GM23338 (cell line): ENCODE data around the gene PHLDB1. TPM values are rescaled to one million over a fixed set of nuclear protein-coding genes. Genes with fewer than 3 reads are reported as not detected.
"Not testable (repeated sequence)": the region's sequence is repeated elsewhere in the genome, so short reads cannot be mapped to it uniquely, and the experiment has no call there.

Experiments used
- ATAC-seq: fragments of 200-7000 bp; cut with Tn5 transposase; 3 replicates; pipeline ENCODE4 v1.9.1; 2020
- DNase-seq: peaks from one replicate; pipeline ENCODE4 v3.0.0-alpha.2; 2015; ENCODE audit warnings: low spot score
- H2AFZ ChIP-seq: fragments of 200-600 bp; sonication (generic); 2 replicates; pipeline ENCODE4 v1.8.0; 2016; ENCODE audit warnings: antibody characterized with exemption, mild to moderate bottlenecking, moderate library complexity
- H3F3A ChIP-seq: fragments of 200-600 bp; sonication (generic); replicated peaks from 2 replicates; pipeline ENCODE4 v1.8.0; 2017; ENCODE audit warnings: antibody characterized with exemption, mixed run types, low read depth
- H3K27ac ChIP-seq: fragments of 200-600 bp; sonication (generic); 2 replicates; pipeline ENCODE4 v1.6.1; 2016; ENCODE audit warnings: low read depth
- H3K27me3 ChIP-seq: fragments of 200-600 bp; sonication (generic); 2 replicates; pipeline ENCODE4 v1.8.0; 2016; ENCODE audit warnings: mild to moderate bottlenecking, mixed run types, moderate library complexity; ENCODE audit not compliant: insufficient read depth
- H3K36me3 ChIP-seq: fragments of 200-600 bp; sonication (generic); 2 replicates; pipeline ENCODE4 v1.8.0; 2016; ENCODE audit warnings: mild to moderate bottlenecking; ENCODE audit not compliant: insufficient read depth
- H3K4me1 ChIP-seq: fragments of 200-600 bp; sonication (generic); 2 replicates; pipeline ENCODE4 v1.8.0; 2016; ENCODE audit warnings: mild to moderate bottlenecking, moderate library complexity; ENCODE audit not compliant: insufficient read depth
- H3K4me2 ChIP-seq: fragments of 200-600 bp; sonication (generic); 2 replicates; pipeline ENCODE4 v1.7.1; 2017; ENCODE audit warnings: mixed run types
- H3K4me3 ChIP-seq: fragments of 200-600 bp; sonication (generic); 2 replicates; pipeline ENCODE4 v1.6.1; 2016; ENCODE audit warnings: mixed run types
- H3K79me2 ChIP-seq: fragments of 200-600 bp; sonication (generic); replicated peaks from 2 replicates; pipeline ENCODE4 v1.8.0; 2017; ENCODE audit warnings: mild to moderate bottlenecking; ENCODE audit not compliant: insufficient read depth
- H3K9me2 ChIP-seq: fragments of 200-600 bp; sonication (generic); 2 replicates; pipeline ENCODE4 v1.8.0; 2017; ENCODE audit not compliant: insufficient read depth
- H4K20me1 ChIP-seq: fragments of 200-600 bp; sonication (generic); replicated peaks from 2 replicates; pipeline ENCODE4 v1.8.0; 2017; ENCODE audit warnings: mild to moderate bottlenecking; ENCODE audit not compliant: insufficient read depth
- H3K27ac Mint-ChIP-seq: 2 replicates; pipeline ENCODE4 v1.8.0; 2020; ENCODE audit warnings: inconsistent platforms, mild to moderate bottlenecking, moderate library complexity, mixed read lengths
- H3K27me3 Mint-ChIP-seq: 3 replicates; pipeline ENCODE4 v1.8.0; 2022; ENCODE audit warnings: low read depth, mild to moderate bottlenecking, moderate library complexity, mixed read lengths, inconsistent platforms; ENCODE audit not compliant: insufficient read depth, poor library complexity
- H3K36me3 Mint-ChIP-seq: 3 replicates; pipeline ENCODE4 v1.8.0; 2021; ENCODE audit warnings: low read depth, mild to moderate bottlenecking, inconsistent platforms, moderate library complexity, mixed read lengths
- H3K4me1 Mint-ChIP-seq: 3 replicates; pipeline ENCODE4 v1.8.0; 2020; ENCODE audit warnings: mild to moderate bottlenecking, inconsistent platforms, mixed read lengths
- H3K4me3 Mint-ChIP-seq: 3 replicates; pipeline ENCODE4 v1.8.0; 2021; ENCODE audit warnings: moderate library complexity, mild to moderate bottlenecking, inconsistent platforms, mixed read lengths
- H3K9me3 Mint-ChIP-seq: 3 replicates; pipeline ENCODE4 v1.8.0; 2020; ENCODE audit warnings: moderate library complexity, mild to moderate bottlenecking, inconsistent platforms, mixed read lengths
- CTCF ChIP-seq, 2 experiments: fragments of 200-600 bp in 1 of 2; sonication (generic) in 1 of 2; conservative IDR thresholded peaks; 2 replicates each; pipeline versions ENCODE4 v1.5.1 to v1.6.1; 2016 to 2017; ENCODE audit warnings: antibody characterized with exemption in 2 of 2, low read depth in 2 of 2, mild to moderate bottlenecking in 2 of 2, moderate library complexity in 1 of 2
- POLR2AphosphoS5 ChIP-seq: IDR thresholded peaks from 2 replicates; pipeline ENCODE4 v1.6.1; 2016; ENCODE audit warnings: antibody characterized with exemption, low read depth
- STAT1 ChIP-seq: IDR thresholded peaks from one replicate; pipeline ENCODE4 v1.6.1; 2016; ENCODE audit warnings: antibody characterized with exemption; ENCODE audit not compliant: unreplicated experiment
- ZNF114 ChIP-seq: fragments of 250-450 bp; sonication (Bioruptor Pico); IDR thresholded peaks from 2 replicates; pipeline ENCODE4 v1.5.0; 2020; ENCODE audit warnings: mild to moderate bottlenecking, moderate library complexity
- ZNF331 ChIP-seq: fragments of 250-450 bp; sonication (Bioruptor Pico); IDR thresholded peaks from 2 replicates; pipeline ENCODE4 v1.5.0; 2020; ENCODE audit warnings: low read depth, mild to moderate bottlenecking, moderate library complexity
- ZNF462 ChIP-seq: fragments of 250-450 bp; sonication (Bioruptor Pico); IDR thresholded peaks from 2 replicates; pipeline ENCODE4 v1.5.0; 2020; ENCODE audit warnings: mild to moderate bottlenecking, moderate library complexity
- polyA plus RNA-seq: library from polyadenylated mRNA; unstranded; fragments of >200 nt; fragmentation: Nextera tagmentation; extraction: Ambion mirVana; gene quantifications from 2 replicates; pipeline ENCODE4 v1.2.1, GENCODE V29; 2016
- total RNA-seq: library from RNA; depleted of rRNA; stranded (reverse); fragments of >200 nt; shearing (Covaris generic); gene quantifications from 2 replicates; pipeline ENCODE4 v1.2.3, GENCODE V29; 2014

The PHLDB1 gene
- total and polyA plus RNA-seq, 2 experiments from 2014 or later = 46.0 to 85.2 TPM

GRCh38 chr11:118592616-118593367, 14.6 kb upstream of the PHLDB1 start:
- Mint-ChIP-seq H3K27ac (no peak overlapping the region), H3K27me3 (no peaks in the 10 kb centered on the region), H3K9me3 (no peaks in the 10 kb centered on the region), H3K4me1 (no peaks in the 10 kb centered on the region), H3K4me3 (no peak overlapping the region), H3K36me3 (peaks cover 76% of the 10 kb centered on the region)
- Histone ChIP-seq H3K27ac (no peak overlapping the region), H4K20me1 (peaks cover 25% of the 10 kb centered on the region), H3K36me3 (peaks cover 69% of the 10 kb centered on the region), H3K4me3 (no peak overlapping the region), H3K27me3 (no peaks in the 10 kb centered on the region), H2AFZ (no peak overlapping the region), H3K9me2 (no peaks in the 10 kb centered on the region), H3K4me1 (no peaks in the 10 kb centered on the region), H3K79me2 (no peaks in the 10 kb centered on the region), H3K4me2 (no peak overlapping the region), H3F3A (0 out of 2 replicates have a peak, but pooled peaks cover 5% of the 10 kb centered on the region)
- no peak for ATAC-seq
- TF ChIP-seq STAT1 = no peak
- no peak for TF ChIP-seq ZNF462
- no peak for TF ChIP-seq POLR2AphosphoS5
- TF ChIP-seq ZNF331 (CRISPR knock-in tag) = no peak
- no peak for TF ChIP-seq ZNF114 (CRISPR knock-in tag)
- no peak for DNase-seq

- H3K4me3 Mint-ChIP-seq, H3K4me1 Mint-ChIP-seq, H3K27me3 ChIP-seq, H3K27ac ChIP-seq, H3K27me3 Mint-ChIP-seq, H3K79me2 ChIP-seq, H3K9me2 ChIP-seq, H3K9me3 Mint-ChIP-seq, H3F3A ChIP-seq, H3K4me1 ChIP-seq, H2AFZ ChIP-seq, H3K4me2 ChIP-seq, H3K4me3 ChIP-seq, H3K27ac Mint-ChIP-seq: not testable (repeated sequence)
- DNase-seq = peak; percentile 79
- H3K36me3 Mint-ChIP-seq = peaks cover 78% of the 10 kb centered on the region
- peak; percentile 69 for TF ChIP-seq CTCF (conservative IDR thresholded peaks at IDR 0.05; ENCODE audit: low read depth in 2 of 2)
- peaks cover 64% of the 10 kb centered on the region for H3K36me3 ChIP-seq
- H4K20me1 ChIP-seq = peaks cover 21% of the 10 kb centered on the region
- peak; percentile 62 for ATAC-seq
Measured at GRCh38 chr11:118594984-118595383, 12.4 kb upstream of the PHLDB1 start.
